HEK293T (cell line): ENCODE results near the gene EDN2.

Source experiments
- FOXA1 ChIP-seq: fragments of 450-650 bp; IDR thresholded peaks from 2 replicates; pipeline ENCODE4 v1.6.1; 2016; ENCODE audit warnings: mild to moderate bottlenecking
- SUZ12 ChIP-seq: fragments of 450-650 bp; IDR thresholded peaks from 2 replicates; pipeline ENCODE4 v1.6.1; 2016; ENCODE audit warnings: mild to moderate bottlenecking
- TARDBP ChIP-seq: fragments of 450-650 bp; IDR thresholded peaks from 2 replicates; pipeline ENCODE4 v1.6.1; 2016

GRCh38 chr1:41518471-41518870 is 34.0 kb upstream of the EDN2 start:
- TF ChIP-seq TARDBP (no peak), FOXA1 (no peak), SUZ12 (no peak)
